ENCODE data around the gene COL8A2. TPM values are rescaled to one million over a fixed set of nuclear protein-coding genes. Genes with fewer than 3 reads are reported as not detected.

Gene COL8A2
- total and polyA plus RNA-seq, 7 donors = 0.60 to 13.0 (median 3.2) TPM

- WGBS, 2 donors = 17 to 36% methylated on average over 1 of the region's 1 CpG
- TF ChIP-seq POLR2AphosphoS5 (IDR thresholded peaks at IDR 0.05) (peak in 1 of 4 donors; percentile 2), POLR2A (IDR thresholded peaks at IDR 0.05) (no peak), EP300 (IDR thresholded peaks at IDR 0.05) (no peak)
- no peaks in the 10 kb centered on the region for H3K27me3 ChIP-seq
- peaks cover 0 to 71% (median 55%) of the 10 kb centered on the region in 4 donors for H3K4me1 ChIP-seq
- intact Hi-C loops (cut with DNase I) = no loop called here
- peak overlapping the region; percentile 97 to 100 (median 99) for H3K27ac ChIP-seq
- no peaks in the 10 kb centered on the region for H3K9me3 ChIP-seq
- no peaks in the 10 kb centered on the region for H3K36me3 ChIP-seq
- H3K4me3 ChIP-seq = peak overlapping the region in 1 of 4 donors; percentile 23
- DNase-seq = no peak
Observed at GRCh38 chr1:36151134-36151844, 26.3 kb upstream of the COL8A2 start.

GRCh38 chr1:36150296-36151133, 25.5 kb upstream of the COL8A2 start:
- Histone ChIP-seq H3K36me3 (no peaks in the 10 kb centered on the region), H3K4me1 (peaks cover 0 to 71% (median 55%) of the 10 kb centered on the region in 4 donors), H3K27me3 (no peaks in the 10 kb centered on the region), H3K27ac (peak overlapping the region; percentile 97 to 100 (median 99)), H3K4me3 (peak overlapping the region in 2 of 4 donors; percentile 23 to 80), H3K9me3 (no peaks in the 10 kb centered on the region)
- DNase-seq = peak; percentile 98
- whole genome bisulfite sequencing, 2 donors = 16 to 17% methylated on average over 12 of the region's 12 CpGs
- intact Hi-C loops (cut with DNase I) = no loop called here
- peak; percentile 51 to 93 (median 77) for TF ChIP-seq POLR2AphosphoS5 (IDR thresholded peaks at IDR 0.05)
- no peak for TF ChIP-seq CTCF (IDR thresholded peaks at IDR 0.05)
- TF ChIP-seq POLR2A (IDR thresholded peaks at IDR 0.05) = peak in 1 of 2 donors; percentile 37
- no peak for TF ChIP-seq EP300 (IDR thresholded peaks at IDR 0.05)

- peaks cover 0 to 66% (median 50%) of the 10 kb centered on the region in 4 donors for H3K4me1 ChIP-seq
- H3K27me3 ChIP-seq = no peaks in the 10 kb centered on the region
- intact Hi-C loops (cut with DNase I) = loop anchor here (1.0 to 5.0 kb wide), 4 partner anchors 38 to 237 kb away; partner anchors contain the start of genes STK40 and THRAP3
- WGBS, 2 donors = 22 to 37% methylated on average over 6 of the region's 6 CpGs
- H3K36me3 ChIP-seq = no peaks in the 10 kb centered on the region
- TF ChIP-seq EP300 (IDR thresholded peaks at IDR 0.05) (no peak), CTCF (IDR thresholded peaks at IDR 0.05) (no peak), POLR2A (IDR thresholded peaks at IDR 0.05) (no peak), POLR2AphosphoS5 (IDR thresholded peaks at IDR 0.05) (no peak)
- peak overlapping the region; percentile 97 to 100 (median 99) for H3K27ac ChIP-seq
- no peaks in the 10 kb centered on the region for H3K9me3 ChIP-seq
- no peak for DNase-seq
- H3K4me3 ChIP-seq = peak overlapping the region in 3 of 4 donors; percentile 23 to 80 (median 74)
Observed at GRCh38 chr1:36149973-36150295, 24.9 kb upstream of the COL8A2 start.

GRCh38 chr1:36149237-36149972, 24.4 kb upstream of the COL8A2 start, which contains the start of gene TRAPPC3:
TRAPPC3 (minus strand) TSS chr1:36149486; CDS start chr1:36149378, 108 bp downstream.
- H3K9me3 ChIP-seq = no peaks in the 10 kb centered on the region
- intact Hi-C loops (cut with DNase I) = loop anchor here (1.0 to 5.0 kb wide), 4 partner anchors 39 to 238 kb away; partner anchors contain the start of genes STK40 and THRAP3
- H3K27ac ChIP-seq = peak within 1 kb of the TSS; percentile 97 to 100 (median 99)
- WGBS, 2 donors = 1% methylated on average over 62 of the region's 62 CpGs
- TF ChIP-seq POLR2AphosphoS5 (IDR thresholded peaks at IDR 0.05) (peak; percentile 96 to 98 (median 98)), POLR2A (IDR thresholded peaks at IDR 0.05) (peak; percentile 86 to 87), EP300 (IDR thresholded peaks at IDR 0.05) (peak in 2 of 4 donors; percentile 3 to 60), CTCF (IDR thresholded peaks at IDR 0.05) (peak; percentile 84 to 97 (median 92))
- DNase-seq = peak; percentile 100
- peak within 1 kb of the TSS; percentile 74 to 91 (median 78) for H3K4me3 ChIP-seq
- H3K36me3 ChIP-seq = no peaks in the 10 kb centered on the region
- peaks cover 0 to 61% (median 45%) of the 10 kb centered on the region in 4 donors for H3K4me1 ChIP-seq
- no peaks in the 10 kb centered on the region for H3K27me3 ChIP-seq

All from sigmoid colon (tissue), 7 donors.